GM21367 (cell line): ENCODE results near the gene MRPL54.
"Not testable (repeated sequence)": the region's sequence is repeated elsewhere in the genome, so short reads cannot be mapped to it uniquely, and the experiment has no call there.

Source experiments
- ATAC-seq: cut with Tn5 transposase; IDR thresholded peaks from one replicate; pipeline ENCODE4 v1.9.1; 2021; ENCODE audit not compliant: unreplicated experiment

Gene MRPL54

GRCh38 chr19:3740431-3740830, 22.1 kb upstream of the MRPL54 start:
- ATAC-seq = no peak

DNA sequence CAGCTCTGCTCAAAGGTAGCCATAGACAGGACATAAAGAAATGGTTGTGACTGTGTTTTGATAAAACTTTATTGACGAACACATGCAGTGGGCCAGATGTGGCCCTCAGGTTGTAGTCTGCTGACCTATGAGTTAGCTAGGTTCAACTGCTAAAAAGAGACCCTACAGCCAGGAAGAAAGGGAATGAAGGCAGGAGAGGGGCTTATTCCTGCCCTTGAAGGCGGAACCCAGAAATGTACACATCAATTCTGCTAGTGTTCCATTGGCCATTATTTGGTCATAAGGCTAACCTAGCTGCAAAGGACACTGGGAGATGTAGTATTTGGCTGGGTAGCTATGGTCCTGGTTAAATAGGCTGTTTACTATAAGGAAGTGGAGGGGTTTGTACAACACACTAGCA, 19.0 kb upstream of the MRPL54 start:
- ATAC-seq = no peak

GRCh38 chr19:3745363-3746045, 17.0 kb upstream of the MRPL54 start:
- no peak for ATAC-seq

GRCh38 chr19:3746371-3747056, 16.0 kb upstream of the MRPL54 start:
- no peak for ATAC-seq

DNA sequence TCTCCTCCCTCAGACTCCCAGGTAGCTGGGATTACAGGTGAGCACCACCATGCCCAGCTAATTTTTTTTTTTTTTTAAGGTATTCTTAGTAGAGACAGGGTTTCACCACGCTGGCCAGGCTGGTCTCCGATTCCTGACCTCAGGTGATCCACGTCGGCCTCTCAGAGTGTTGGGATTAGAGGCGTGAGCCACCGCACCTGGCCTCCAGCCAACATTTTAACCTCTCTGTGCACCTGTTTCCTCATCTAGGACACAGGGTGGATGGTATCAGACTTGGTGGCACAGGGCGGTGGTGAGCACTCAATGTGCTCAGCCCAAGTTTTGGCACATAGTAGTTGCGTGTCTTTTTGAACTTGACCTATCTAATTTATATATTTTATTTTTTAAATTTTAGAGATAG, 13.5 kb upstream of the MRPL54 start:
- no peak for ATAC-seq

DNA sequence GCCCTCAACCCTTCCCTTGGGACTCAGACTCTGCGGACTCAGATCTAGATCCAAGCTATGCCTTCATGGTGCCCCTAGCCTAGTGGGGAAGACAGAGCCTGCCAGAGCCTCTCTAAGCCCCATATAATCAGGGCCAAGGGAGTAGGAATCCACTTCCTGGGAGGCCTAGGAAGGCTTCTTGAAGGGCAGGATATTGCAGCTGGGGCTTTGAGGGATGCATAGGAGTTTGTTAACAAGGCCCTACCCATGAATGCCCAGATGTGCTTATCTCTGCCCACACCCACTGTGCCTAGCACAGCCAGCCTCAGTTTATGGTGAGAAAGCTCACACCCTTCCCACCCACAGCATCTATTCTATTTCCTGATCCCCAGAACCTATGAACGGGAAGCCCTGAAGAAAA, 12.3 kb upstream of the MRPL54 start:
- no peak for ATAC-seq

DNA sequence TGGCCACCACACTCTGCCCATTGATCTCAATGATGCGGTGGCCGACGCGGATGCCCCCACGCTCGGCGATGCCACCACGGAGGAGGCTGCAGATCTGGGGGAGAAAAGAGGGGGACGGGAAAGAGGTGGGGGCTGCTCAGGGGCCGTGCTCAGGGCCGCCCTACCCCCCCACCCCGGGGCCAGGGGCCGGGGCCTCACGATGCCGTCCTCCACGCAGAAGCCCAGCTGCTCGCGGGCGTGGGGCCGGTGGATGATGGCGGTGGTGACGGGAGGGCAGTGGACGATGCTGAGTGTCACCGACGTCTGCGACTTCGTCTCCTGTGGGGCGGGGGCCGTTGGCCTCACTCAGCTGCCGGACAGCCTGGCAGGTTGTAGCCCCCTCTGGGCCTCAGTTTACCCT, 11.2 kb upstream of the MRPL54 start:
- no peak for ATAC-seq

DNA sequence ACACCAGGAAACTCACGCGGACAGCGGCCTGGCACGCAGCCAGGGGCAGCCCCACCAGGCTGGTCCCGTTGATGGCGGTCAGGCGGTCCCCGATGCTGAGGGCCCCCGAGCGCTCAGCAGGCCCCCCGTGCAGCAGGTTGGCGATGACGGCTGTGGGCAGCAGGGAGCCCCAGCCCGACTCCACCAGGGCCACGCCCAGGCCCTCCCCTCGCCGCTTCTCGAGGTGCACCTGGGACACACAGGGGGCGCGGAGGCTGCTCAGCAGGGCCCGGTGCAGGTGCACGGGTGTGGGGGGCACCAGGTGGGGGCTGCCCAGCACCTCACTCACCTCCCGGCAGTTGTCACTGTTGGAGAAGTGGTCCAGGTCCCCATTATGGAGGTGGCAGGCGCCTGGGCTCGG, 10.0 kb upstream of the MRPL54 start:
- no peak for ATAC-seq

- ATAC-seq = no peak
These were observed 8.7 kb upstream of the MRPL54 start for GRCh38 chr19:3753631-3754410.

DNA sequence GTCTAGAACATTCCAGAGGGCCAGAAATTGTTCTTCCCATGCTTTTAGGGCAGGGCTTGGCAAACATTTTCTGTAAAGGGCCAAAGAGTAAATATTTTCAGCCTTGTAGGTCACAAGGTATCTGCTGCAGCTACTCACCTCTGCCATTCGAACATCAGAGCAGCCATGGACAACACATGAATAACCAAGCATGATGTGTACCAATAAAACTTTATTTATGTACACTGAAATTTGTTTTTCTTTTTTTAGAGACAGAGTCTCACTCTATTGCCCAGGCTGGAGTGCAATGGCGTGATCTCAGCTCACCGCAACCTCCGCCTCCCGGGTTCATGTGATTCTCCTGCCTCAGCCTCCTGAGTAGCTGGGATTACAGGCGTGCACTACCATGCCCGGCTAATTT, 4.8 kb upstream of the MRPL54 start:
- ATAC-seq = not testable (repeated sequence)

DNA sequence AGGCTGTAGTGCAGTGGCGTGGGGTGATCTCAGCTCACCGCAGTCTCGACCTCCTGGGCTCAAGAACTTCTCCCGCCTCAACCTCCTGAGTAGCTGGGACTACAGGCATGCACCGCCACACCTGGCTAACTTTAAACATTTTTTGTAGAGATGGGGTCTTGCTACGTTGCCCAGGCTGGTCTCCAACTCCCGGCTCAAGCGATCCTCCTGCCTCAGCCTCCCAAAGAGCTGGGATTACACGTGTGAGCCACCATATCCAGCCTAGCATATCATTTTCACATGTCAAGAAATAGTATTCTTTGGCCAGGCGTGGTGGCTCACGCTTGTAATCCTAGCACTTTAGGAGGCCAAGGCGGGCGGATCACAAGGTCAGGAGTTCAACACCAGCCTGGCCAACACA, 4.2 kb upstream of the MRPL54 start:
- not testable (repeated sequence) for ATAC-seq

DNA sequence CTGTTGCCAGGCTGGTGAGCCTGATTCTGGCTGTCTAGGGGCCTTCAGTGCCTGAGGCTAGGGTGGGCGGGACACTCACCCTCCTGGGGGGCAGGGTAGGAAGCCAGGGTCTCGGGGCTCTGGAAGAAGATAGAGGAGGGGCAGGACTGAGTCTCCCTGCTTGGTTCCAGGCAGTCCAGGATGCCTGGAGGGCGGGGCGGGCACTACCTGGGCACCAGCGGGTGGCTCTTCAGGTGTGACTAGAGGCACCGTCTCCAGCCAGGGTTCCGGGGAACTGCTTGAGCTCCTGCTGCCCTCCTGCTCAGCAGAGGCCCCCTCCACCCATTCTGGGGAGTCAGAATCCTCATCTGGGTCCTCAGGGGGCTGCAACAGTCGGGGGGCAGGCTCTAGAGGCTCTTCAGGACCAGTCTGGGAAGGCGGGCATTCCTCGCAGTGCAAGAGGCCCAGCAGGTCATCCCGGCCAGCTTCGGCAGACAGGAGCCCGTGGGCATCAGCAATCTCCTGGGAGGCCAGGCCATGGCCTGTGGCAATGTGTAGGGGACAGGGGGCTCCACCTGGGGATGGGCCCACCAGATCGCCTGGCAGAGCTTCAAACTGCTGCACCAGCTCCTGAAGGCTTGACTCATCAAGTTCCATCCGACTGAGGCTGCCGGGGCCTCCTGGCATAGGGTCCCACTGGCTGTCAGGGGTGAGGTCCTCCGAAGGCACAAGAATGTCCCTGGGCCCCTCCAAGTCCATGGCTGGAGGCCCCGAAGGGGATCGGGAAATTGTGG, 2.8 kb upstream of the MRPL54 start:
- ATAC-seq = no peak

- no peak for ATAC-seq
These were observed 1.6 kb upstream of the MRPL54 start for GRCh38 chr19:3760871-3761361.

DNA sequence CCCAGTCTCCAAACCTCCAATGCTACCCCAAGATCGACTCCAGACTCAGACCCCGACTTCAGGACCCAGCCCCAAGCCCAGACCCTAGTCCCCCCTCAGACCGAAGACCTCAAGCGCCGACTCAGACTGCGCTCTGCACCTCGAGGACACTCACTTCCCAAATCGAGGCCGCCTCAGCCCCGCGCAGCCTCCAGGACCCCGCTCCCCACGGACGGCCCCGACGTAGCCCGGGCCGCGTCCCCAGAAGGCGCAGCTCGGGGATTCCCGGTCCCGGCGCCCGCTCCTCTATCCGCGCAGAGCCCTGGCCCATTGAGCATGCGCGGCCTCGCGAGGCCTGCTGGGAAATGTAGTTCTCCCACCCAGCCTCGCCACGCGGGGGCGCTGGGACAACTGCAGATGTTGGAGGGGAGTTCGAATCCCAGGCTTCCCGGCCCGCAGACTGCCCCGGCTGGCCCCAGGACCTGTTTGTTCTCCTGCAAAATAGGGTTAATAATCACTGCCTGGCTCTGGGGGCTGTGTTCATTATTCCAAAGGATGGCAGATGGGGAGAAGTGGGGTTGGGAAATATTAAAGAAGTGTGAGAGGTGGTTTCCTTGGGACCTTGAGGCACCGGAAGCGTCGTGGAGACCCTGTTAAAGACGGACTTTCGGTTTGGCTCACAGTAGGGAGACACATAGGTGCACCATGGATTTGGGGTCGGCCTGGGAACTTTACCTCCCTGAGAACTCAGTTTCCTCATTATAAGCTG, 926 bp upstream of the MRPL54 start, which contains the start of gene APBA3:
TSS of gene APBA3 (minus strand) at position 311 of the 748 bp plus-strand sequence. CDS start 1,428 bp downstream, outside the sequence.
- peak; percentile 36 for ATAC-seq

- ATAC-seq = no peak
These were observed 380 bp upstream of the MRPL54 start for GRCh38 chr19:3762130-3762473.

GRCh38 chr19:3765121-3765520, 2.6 kb downstream of the MRPL54 start:
- ATAC-seq = no peak

DNA sequence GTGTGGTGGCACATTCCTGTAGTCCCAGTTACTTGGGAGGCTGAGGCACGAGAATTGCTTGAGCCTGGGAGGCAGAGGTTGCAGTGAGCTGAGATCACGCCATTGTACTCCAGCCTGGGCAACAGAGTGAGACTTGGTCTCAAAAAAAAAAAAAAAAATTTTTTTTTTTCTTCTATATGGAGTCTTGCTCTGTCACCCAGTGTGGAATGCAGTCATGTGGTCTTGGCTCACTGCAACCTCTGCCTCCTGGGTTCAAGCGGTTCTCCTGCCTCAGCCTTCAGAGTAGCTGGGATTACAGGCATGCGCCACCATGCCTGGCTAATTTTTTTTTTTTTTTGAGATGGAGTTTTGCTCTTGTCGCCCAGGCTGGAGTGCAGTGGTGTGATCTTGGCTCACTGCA, 3.3 kb downstream of the MRPL54 start:
- ATAC-seq = not testable (repeated sequence)

DNA sequence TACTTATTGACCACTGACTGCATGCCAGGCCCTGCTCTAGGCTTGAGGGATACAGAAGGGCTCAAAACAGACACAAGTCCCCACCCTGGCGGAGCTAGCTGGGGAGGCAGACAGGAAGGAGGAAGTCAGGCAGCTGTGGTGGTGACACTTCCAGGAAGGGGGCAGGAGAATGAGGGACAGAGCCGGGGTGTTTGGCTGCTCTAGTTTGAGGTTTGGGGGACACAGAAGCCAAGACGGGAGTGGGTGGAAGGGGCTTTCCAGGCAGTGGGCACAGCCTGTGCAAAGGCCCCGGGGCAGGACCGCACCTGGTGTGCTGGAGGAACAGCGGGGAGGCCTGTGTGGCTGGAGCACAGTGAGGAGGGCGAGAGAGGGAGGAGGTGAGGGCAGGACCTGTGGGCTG, 4.0 kb downstream of the MRPL54 start:
- ATAC-seq = no peak

GRCh38 chr19:3767050-3767449, 4.6 kb downstream of the MRPL54 start:
- ATAC-seq = no peak

DNA sequence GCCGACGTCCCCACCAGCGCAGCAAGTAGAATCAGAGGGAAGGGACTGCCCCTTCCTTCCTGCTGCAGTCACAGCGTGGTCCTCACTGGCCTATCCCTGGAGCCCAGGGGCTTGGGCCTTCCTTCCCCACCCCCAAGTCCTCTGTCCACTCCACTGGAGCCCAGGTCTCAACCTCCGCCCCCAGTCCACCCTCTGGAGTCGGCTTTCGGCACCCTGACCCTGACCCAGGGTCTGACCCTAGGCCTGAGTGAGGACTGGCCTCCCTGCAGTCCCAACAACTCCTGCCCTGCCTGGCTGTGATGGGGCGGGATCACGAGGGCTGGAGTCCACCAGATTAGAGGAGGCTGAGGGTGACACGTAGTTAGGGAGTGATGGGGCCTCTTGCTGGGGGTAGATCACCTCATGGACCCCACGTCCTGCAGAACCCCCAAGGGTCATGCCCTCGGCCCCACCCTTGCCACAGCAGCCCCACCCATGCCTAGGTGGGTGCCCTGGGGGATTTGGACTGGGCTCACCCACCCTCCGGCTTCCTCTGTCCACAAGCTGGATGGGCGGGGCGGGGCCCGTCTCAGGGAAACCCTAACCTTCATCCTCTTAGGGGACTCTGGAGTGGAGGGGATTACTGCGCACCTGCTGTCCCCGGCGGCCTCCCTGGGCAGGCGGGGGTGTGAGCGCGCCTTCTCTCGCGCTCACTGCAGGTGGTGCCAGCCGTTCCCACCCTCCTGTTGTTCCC, 5.7 kb downstream of the MRPL54 start:
- no peak for ATAC-seq
